Spleen (tissue), 13 donors: ENCODE measurements around the gene FOXRED1. TPM values are rescaled to one million over a fixed set of nuclear protein-coding genes. Genes with fewer than 3 reads are reported as not detected.
A peak's percentile ranks its signal among the peaks of the same experiment; 100 is the strongest.

Experiments
- DNase-seq: peaks from one replicate; pipeline ENCODE4 v3.0.0-alpha.2; 2020
- H3K27ac ChIP-seq, 8 donors: fragments of 200-600 bp; sonication (generic) in 7 of 8; 1 replicate in 4 of 8; 2 replicates in 4 of 8; pipeline versions ENCODE4 v1.5.0 to v1.8.0; 2016 to 2021; ENCODE audit warnings: inconsistent platforms in 4 of 8, mild to moderate bottlenecking in 4 of 8, moderate library complexity in 1 of 8
- H3K27me3 ChIP-seq, 7 donors: fragments of 200-600 bp; sonication (generic) in 6 of 7; replicated peaks in 1 of 7; 1 replicate in 4 of 7; 2 replicates in 3 of 7; pipeline versions ENCODE4 v1.5.0 to v1.8.0; 2016 to 2021; ENCODE audit warnings: inconsistent platforms in 3 of 7, mild to moderate bottlenecking in 1 of 7
- H3K36me3 ChIP-seq, 6 donors: fragments of 200-600 bp; sonication (generic) in 5 of 6; 1 replicate in 4 of 6; 2 replicates in 2 of 6; pipeline versions ENCODE4 v1.5.0 to v1.8.0; 2016 to 2021; ENCODE audit warnings: inconsistent platforms in 2 of 6
- H3K4me1 ChIP-seq, 6 donors: fragments of 200-600 bp; sonication (generic) in 5 of 6; 1 replicate in 3 of 6; 2 replicates in 3 of 6; pipeline versions ENCODE4 v1.5.0 to v1.8.0; 2016 to 2021; ENCODE audit warnings: inconsistent platforms in 3 of 6
- H3K4me3 ChIP-seq, 8 donors: fragments of 200-600 bp; sonication (generic) in 7 of 8; 1 replicate in 4 of 8; 2 replicates in 4 of 8; pipeline versions ENCODE4 v1.5.0 to v1.8.0; 2016 to 2021; ENCODE audit warnings: inconsistent platforms in 4 of 8, mild to moderate bottlenecking in 4 of 8, moderate library complexity in 2 of 8
- H3K9me3 ChIP-seq, 8 donors: fragments of 200-600 bp; sonication (generic) in 7 of 8; 1 replicate in 4 of 8; 2 replicates in 4 of 8; pipeline versions ENCODE4 v1.5.0 to v1.8.0; 2016 to 2021; ENCODE audit warnings: inconsistent platforms in 4 of 8
- POLR2A ChIP-seq, 3 donors: fragments of 450-650 bp; IDR thresholded peaks; one replicate each; pipeline ENCODE4 v1.5.1; 2017; ENCODE audit warnings: antibody characterized with exemption in 3 of 3, mild to moderate bottlenecking in 1 of 3
- POLR2AphosphoS5 ChIP-seq, 3 donors: sonication (generic); formaldehyde crosslinking; IDR thresholded peaks; one replicate each; pipeline ENCODE4 v1.5.1; 2017; ENCODE audit warnings: antibody characterized with exemption in 3 of 3
- WGBS, 5 donors: extraction: QIAGEN DNeasy Blood & Tissue Kit in 3 of 5; methylation state at CpG; one replicate each; pipeline versions ENCODE4 v1.1.5 to v1.1.7; 2013 to 2018; 5-methylcytosine and 5-hydroxymethylcytosine counted together
- intact Hi-C: fragments of 100-400 bp; cut with DNase I; formaldehyde crosslinking; loops from one replicate; pipeline ENCODE4 v1.15.0; 2023; ENCODE audit warnings: low total_unique reads
- long read RNA-seq, 2 donors: transcript quantifications; one replicate each; lab custom pipeline, GENCODE V29; 2026
- polyA plus RNA-seq, 3 donors: library from polyadenylated mRNA; stranded (reverse); fragments of 200-250 nt; gene quantifications; one replicate each; pipeline ENCODE4 v1.2.1, GENCODE V29; 2013
- total RNA-seq, 7 donors: library from RNA; depleted of rRNA in 3 of 7; stranded (reverse); fragments of >200 nt in 3 of 7; fragmentation: NEBNext Ultra II Directional in 4 of 7; extraction: Animal tissue kit (Norgen Biotek cat#: 25700) in 4 of 7; gene quantifications; one replicate each; pipeline versions ENCODE4 v1.1.0 to v1.2.1, GENCODE V29; 2016 to 2021
- TF ChIP-seq, protein P1 (sequence below), 11 experiments: fragments of 200-600 bp in 7 of 11; fragments of 450-650 bp in 4 of 11; sonication (generic) in 4 of 11; IDR thresholded peaks in 8 of 11; conservative IDR thresholded peaks in 3 of 11; 1 replicate in 7 of 11; 2 replicates in 4 of 11; pipeline versions ENCODE4 v1.4.0 to v1.8.0; 2016 to 2021; ENCODE audit warnings: antibody characterized with exemption in 11 of 11, inconsistent platforms in 4 of 11, mild to moderate bottlenecking in 1 of 11
- donor health status: healthy with polysubstance abuse.
- donor health status: DM: no; HTN: no; CAD: no; lungs with moderate emphysema.
- donor health status: DM: no; HTN: no; CAD: no.
- donor health status: Bipolar disorder and iron deficiency.
- donor health status: healthy.
- donor health status: DM: no; HTN: no; CAD: no.
- donor health status: DM: yes; HTN: yes; CAD: no.

Gene FOXRED1
- total RNA-seq (10 to 100 TPM; 26.1 to 48.1 (median 32.0) TPM), polyA plus RNA-seq (10 to 100 TPM; 20.5 to 31.6 (median 23.3) TPM)
- long read RNA-seq, donor 1, partial matches to known transcripts = 0 of 4 reads
- long read RNA-seq, donor 1, other reads (novel, unspliced or antisense) = 0 of 4 reads
- long read RNA-seq, donor 2 = 0 reads

DNA sequence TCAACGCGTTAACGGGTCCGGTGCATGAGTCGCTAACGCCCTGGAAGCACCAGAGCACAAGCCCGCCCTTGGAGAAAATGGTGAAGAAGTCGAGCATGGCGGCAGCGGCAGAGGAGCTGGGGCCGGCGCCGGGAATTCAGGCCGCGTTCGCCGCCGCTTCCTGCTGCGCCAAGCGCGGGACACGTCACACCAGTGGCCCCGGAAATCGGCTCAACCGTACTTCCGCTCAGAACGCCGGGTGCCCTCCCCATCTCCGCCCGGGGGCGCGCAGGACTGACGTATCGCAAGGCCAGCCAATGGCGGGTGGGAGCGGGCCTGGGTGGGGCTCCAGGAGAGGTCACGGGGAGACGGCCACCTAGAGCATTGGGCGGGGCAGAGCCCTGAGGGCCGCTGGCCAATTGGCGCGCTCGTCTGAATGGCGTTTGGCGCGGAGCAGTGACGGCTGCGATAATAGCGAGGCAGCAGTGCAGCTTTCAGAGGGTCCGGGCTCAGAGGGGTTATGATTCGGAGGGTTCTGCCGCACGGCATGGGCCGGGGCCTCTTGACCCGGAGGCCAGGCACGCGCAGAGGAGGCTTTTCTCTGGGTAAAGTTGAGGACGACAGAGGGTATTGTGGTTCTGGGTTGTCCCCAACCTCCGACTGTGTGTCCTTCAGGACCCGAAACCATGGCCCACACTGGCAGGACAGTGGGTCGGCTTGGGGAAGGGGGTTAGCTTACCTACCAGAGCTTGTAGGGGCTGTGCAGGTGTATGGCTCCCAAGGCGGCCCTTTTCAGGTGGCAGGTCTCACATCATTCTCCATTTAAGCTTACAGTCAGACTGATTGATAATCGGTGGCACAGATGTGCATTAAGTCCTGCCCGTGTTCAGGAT is at the start of gene FOXRED1, which contains the start of gene SRPRA:
Gene FOXRED1 (plus strand): TSS at position 447 of the 872 bp plus-strand sequence. CDS start 53 bp downstream, at position 500.
Gene SRPRA (minus strand): TSS at position 188 of the 872 bp plus-strand sequence. CDS start 91 bp downstream, at position 97.
- H3K4me3 ChIP-seq = peak within 1 kb of the TSS; percentile 73 to 88 (median 78)
- peaks cover 11 to 44% (median 31%) of the 10 kb centered on the region in 6 donors for H3K4me1 ChIP-seq
- peak within 1 kb of the TSS; percentile 86 to 97 (median 92) for H3K27ac ChIP-seq
- no peaks in the 10 kb centered on the region for H3K9me3 ChIP-seq
- 0 to 1% (median 1%) methylated on average over 50 to 64 of the region's 64 CpGs for WGBS, 5 donors
- peaks cover 11 to 62% (median 47%) of the 10 kb centered on the region in 6 donors for H3K36me3 ChIP-seq
- DNase-seq = peak; percentile 100
- TF ChIP-seq, protein P1, sequence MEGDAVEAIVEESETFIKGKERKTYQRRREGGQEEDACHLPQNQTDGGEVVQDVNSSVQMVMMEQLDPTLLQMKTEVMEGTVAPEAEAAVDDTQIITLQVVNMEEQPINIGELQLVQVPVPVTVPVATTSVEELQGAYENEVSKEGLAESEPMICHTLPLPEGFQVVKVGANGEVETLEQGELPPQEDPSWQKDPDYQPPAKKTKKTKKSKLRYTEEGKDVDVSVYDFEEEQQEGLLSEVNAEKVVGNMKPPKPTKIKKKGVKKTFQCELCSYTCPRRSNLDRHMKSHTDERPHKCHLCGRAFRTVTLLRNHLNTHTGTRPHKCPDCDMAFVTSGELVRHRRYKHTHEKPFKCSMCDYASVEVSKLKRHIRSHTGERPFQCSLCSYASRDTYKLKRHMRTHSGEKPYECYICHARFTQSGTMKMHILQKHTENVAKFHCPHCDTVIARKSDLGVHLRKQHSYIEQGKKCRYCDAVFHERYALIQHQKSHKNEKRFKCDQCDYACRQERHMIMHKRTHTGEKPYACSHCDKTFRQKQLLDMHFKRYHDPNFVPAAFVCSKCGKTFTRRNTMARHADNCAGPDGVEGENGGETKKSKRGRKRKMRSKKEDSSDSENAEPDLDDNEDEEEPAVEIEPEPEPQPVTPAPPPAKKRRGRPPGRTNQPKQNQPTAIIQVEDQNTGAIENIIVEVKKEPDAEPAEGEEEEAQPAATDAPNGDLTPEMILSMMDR (IDR thresholded peaks at IDR 0.05 in 8 of 11, conservative IDR thresholded peaks at IDR 0.05 in 3 of 11) = peak in 2 of 11 experiments; percentile 34 to 36
- TF ChIP-seq POLR2AphosphoS5 (IDR thresholded peaks at IDR 0.05) = peak; percentile 95 to 98 (median 95)
- TF ChIP-seq POLR2A (IDR thresholded peaks at IDR 0.05) = peak in 2 of 3 donors; percentile 23 to 49
- H3K27me3 ChIP-seq = no peaks in the 10 kb centered on the region
- intact Hi-C loops = loop anchor here (10.0 kb wide), 1 partner anchor 54 kb away; the partner anchor contains the start of genes FAM118B and RPUSD4

DNA sequence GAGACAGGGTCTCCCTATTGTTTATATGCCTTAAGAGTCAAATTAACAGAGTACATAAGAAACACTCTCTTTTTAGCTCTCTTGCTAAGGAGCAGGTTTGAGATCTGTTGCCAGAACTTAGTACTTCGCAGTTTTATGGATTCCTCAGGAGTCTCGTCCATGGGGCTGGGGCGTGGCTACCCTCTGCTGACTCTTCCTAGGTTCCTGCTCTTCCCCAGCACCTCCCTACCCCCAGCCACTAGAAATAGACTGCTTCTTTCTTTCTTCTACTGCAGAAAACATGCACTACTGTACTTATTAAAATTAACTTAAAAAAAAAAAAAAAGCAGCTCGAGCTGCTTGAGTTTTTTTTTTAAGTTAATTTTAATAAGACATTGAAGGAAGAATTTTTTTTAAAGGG is 49.4 kb upstream of the FOXRED1 start:
- no peak for DNase-seq
- Histone ChIP-seq H3K9me3 (no peaks in the 10 kb centered on the region), H3K36me3 (no peaks in the 10 kb centered on the region), H3K4me1 (peaks cover 3 to 49% (median 13%) of the 10 kb centered on the region in 6 donors), H3K27me3 (no peaks in the 10 kb centered on the region), H3K4me3 (no peak overlapping the region), H3K27ac (no peak overlapping the region)
- no peak for TF ChIP-seq POLR2AphosphoS5 (IDR thresholded peaks at IDR 0.05)
- no peak for TF ChIP-seq POLR2A (IDR thresholded peaks at IDR 0.05)
- TF ChIP-seq, protein P1 (IDR thresholded peaks at IDR 0.05 in 8 of 11, conservative IDR thresholded peaks at IDR 0.05 in 3 of 11) = no peak
- WGBS, 5 donors = 58 to 75% (median 73%) methylated on average over 4 of the region's 4 CpGs
- intact Hi-C loops = loop anchor here (10.0 kb wide), 1 partner anchor 45 kb away; the partner anchor contains the start of genes FOXRED1 and SRPRA

DNA sequence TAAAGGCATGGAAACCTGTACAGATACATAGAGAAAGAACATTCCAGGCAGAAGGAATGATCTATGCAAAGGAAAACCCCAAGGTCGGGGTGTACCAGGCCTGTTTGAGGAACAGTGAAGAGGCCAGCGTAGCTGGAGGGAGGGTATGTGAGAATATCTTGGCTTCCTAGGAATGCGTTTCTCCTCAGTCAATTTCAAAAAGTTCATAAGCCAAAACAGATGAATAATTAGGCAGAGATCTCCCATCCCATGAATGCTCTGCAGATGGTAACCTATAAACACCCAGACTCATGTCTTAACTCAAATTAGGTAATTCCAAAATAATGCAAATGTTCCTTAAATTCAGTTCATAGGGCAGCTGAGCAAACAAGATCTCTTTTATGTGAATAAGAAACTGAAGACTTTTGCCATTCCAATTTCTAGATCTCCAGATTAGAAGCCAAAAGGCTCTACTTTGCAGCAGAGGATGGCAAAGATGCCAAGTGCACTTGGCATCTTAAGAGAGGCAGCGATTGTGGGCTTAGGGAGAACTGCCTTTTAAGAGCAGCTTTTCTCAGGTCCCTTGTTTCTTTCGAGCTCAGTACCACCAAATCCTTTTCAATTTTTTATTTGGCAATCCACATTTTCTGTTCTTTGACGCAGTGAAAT is 44.2 kb upstream of the FOXRED1 start:
- 89 to 95% (median 94%) methylated on average over 6 of the region's 6 CpGs for WGBS, 5 donors
- Histone ChIP-seq H3K36me3 (peaks cover 0 to 19% (median 4%) of the 10 kb centered on the region in 6 donors), H3K9me3 (peaks cover 0 to 6% (median 0%) of the 10 kb centered on the region in 8 donors), H3K4me3 (no peak overlapping the region), H3K4me1 (peaks cover 0 to 9% (median 0%) of the 10 kb centered on the region in 6 donors), H3K27me3 (no peaks in the 10 kb centered on the region), H3K27ac (no peak overlapping the region)
- no peak for TF ChIP-seq POLR2A (IDR thresholded peaks at IDR 0.05)
- no peak for TF ChIP-seq POLR2AphosphoS5 (IDR thresholded peaks at IDR 0.05)
- TF ChIP-seq, protein P1 (IDR thresholded peaks at IDR 0.05 in 8 of 11, conservative IDR thresholded peaks at IDR 0.05 in 3 of 11) = no peak
- DNase-seq = no peak
- intact Hi-C loops = no loop called here
